Ishikawa (cell line): ENCODE data around the gene TJP1.

Experiments
- NFIC ChIP-seq: IDR thresholded peaks from 2 replicates; pipeline ENCODE4 v1.6.1; 2012
- TF ChIP-seq, protein P1 (sequence below): IDR thresholded peaks from 2 replicates; pipeline ENCODE4 v1.6.1; 2012
- TF ChIP-seq, protein P2 (sequence below): IDR thresholded peaks from 2 replicates; pipeline ENCODE4 v1.6.1; 2012; ENCODE audit warnings: low read depth, mild to moderate bottlenecking
- TF ChIP-seq, protein P3 (sequence below): IDR thresholded peaks from 2 replicates; pipeline ENCODE4 v1.6.1; 2012

DNA sequence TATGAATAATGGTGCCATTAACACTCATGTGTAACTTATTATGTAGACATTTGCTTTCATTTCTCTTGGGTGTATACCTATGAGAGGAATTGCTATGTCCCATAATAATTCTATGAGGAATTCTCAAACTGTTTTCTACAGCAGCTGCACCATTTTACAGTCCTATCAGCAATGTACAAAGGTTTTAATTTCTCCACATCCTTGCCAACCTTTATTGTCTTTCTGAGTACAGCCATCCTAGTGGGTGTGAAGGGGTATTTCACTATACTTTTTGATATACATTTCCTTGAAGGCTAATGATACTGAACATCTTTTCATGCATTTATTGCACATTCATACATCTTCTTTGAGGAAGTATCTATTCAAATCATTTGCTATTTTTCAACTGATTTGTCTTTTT lies 34.5 kb downstream of the TJP1 start:
- TF ChIP-seq, protein P1, sequence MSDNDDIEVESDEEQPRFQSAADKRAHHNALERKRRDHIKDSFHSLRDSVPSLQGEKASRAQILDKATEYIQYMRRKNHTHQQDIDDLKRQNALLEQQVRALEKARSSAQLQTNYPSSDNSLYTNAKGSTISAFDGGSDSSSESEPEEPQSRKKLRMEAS, result no peak
- TF ChIP-seq, protein P2, sequence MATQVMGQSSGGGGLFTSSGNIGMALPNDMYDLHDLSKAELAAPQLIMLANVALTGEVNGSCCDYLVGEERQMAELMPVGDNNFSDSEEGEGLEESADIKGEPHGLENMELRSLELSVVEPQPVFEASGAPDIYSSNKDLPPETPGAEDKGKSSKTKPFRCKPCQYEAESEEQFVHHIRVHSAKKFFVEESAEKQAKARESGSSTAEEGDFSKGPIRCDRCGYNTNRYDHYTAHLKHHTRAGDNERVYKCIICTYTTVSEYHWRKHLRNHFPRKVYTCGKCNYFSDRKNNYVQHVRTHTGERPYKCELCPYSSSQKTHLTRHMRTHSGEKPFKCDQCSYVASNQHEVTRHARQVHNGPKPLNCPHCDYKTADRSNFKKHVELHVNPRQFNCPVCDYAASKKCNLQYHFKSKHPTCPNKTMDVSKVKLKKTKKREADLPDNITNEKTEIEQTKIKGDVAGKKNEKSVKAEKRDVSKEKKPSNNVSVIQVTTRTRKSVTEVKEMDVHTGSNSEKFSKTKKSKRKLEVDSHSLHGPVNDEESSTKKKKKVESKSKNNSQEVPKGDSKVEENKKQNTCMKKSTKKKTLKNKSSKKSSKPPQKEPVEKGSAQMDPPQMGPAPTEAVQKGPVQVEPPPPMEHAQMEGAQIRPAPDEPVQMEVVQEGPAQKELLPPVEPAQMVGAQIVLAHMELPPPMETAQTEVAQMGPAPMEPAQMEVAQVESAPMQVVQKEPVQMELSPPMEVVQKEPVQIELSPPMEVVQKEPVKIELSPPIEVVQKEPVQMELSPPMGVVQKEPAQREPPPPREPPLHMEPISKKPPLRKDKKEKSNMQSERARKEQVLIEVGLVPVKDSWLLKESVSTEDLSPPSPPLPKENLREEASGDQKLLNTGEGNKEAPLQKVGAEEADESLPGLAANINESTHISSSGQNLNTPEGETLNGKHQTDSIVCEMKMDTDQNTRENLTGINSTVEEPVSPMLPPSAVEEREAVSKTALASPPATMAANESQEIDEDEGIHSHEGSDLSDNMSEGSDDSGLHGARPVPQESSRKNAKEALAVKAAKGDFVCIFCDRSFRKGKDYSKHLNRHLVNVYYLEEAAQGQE, result no peak
- TF ChIP-seq, protein P3, sequence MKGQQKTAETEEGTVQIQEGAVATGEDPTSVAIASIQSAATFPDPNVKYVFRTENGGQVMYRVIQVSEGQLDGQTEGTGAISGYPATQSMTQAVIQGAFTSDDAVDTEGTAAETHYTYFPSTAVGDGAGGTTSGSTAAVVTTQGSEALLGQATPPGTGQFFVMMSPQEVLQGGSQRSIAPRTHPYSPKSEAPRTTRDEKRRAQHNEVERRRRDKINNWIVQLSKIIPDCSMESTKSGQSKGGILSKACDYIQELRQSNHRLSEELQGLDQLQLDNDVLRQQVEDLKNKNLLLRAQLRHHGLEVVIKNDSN, result no peak
- no peak for TF ChIP-seq NFIC
